Measurements from ENCODE around the gene UBAC2. TPM values are rescaled to one million over a fixed set of nuclear protein-coding genes. Genes with fewer than 3 reads are reported as not detected.

UBAC2 gene
- total and polyA plus RNA-seq, 2 experiments from 2014 or later: 71.2 to 130 TPM

- Histone ChIP-seq H3K27ac (no peak overlapping the region), H3K9me3 (ENCODE audit: low read depth) (no peaks in the 10 kb centered on the region), H3K27me3 (no peaks in the 10 kb centered on the region), H3K4me1 (ENCODE audit: low read depth) (no peaks in the 10 kb centered on the region), H3K36me3 (no peaks in the 10 kb centered on the region), H3K4me3 (no peak overlapping the region)
- TF ChIP-seq, protein P1, sequence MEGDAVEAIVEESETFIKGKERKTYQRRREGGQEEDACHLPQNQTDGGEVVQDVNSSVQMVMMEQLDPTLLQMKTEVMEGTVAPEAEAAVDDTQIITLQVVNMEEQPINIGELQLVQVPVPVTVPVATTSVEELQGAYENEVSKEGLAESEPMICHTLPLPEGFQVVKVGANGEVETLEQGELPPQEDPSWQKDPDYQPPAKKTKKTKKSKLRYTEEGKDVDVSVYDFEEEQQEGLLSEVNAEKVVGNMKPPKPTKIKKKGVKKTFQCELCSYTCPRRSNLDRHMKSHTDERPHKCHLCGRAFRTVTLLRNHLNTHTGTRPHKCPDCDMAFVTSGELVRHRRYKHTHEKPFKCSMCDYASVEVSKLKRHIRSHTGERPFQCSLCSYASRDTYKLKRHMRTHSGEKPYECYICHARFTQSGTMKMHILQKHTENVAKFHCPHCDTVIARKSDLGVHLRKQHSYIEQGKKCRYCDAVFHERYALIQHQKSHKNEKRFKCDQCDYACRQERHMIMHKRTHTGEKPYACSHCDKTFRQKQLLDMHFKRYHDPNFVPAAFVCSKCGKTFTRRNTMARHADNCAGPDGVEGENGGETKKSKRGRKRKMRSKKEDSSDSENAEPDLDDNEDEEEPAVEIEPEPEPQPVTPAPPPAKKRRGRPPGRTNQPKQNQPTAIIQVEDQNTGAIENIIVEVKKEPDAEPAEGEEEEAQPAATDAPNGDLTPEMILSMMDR (IDR thresholded peaks at IDR 0.05; ENCODE audit: low read depth, low read length): no peak
- no peak for DNase-seq (ENCODE audit: low read depth in 1 of 2, low spot score in 1 of 2)
Measured at GRCh38 chr13:99418843-99419140, 218.1 kb downstream of the UBAC2 start.

- TF ChIP-seq, protein P1 (IDR thresholded peaks at IDR 0.05; ENCODE audit: low read depth, low read length): no peak
- H3K27me3 ChIP-seq: no peaks in the 10 kb centered on the region
Measured at GRCh38 chr13:99419591-99420243, 219.1 kb downstream of the UBAC2 start.

GRCh38 chr13:99421271-99421670 is 220.6 kb downstream of the UBAC2 start:
- no peak overlapping the region for H3K27ac ChIP-seq
- no peaks in the 10 kb centered on the region for H3K36me3 ChIP-seq
- no peak for DNase-seq (ENCODE audit: low read depth in 1 of 2, low spot score in 1 of 2)
- no peaks in the 10 kb centered on the region for H3K27me3 ChIP-seq
- H3K4me3 ChIP-seq: no peak overlapping the region
- peaks cover 4% of the 10 kb centered on the region for H3K4me1 ChIP-seq (ENCODE audit: low read depth)
- H3K9me3 ChIP-seq (ENCODE audit: low read depth): no peaks in the 10 kb centered on the region
- TF ChIP-seq, protein P1 (IDR thresholded peaks at IDR 0.05; ENCODE audit: low read depth, low read length): no peak

More at GRCh38 chr13:99419591-99420243, 219.1 kb downstream of the UBAC2 start:
- H3K36me3 ChIP-seq: no peaks in the 10 kb centered on the region
- no peak overlapping the region for H3K27ac ChIP-seq
- H3K4me3 ChIP-seq: no peak overlapping the region
- H3K9me3 ChIP-seq (ENCODE audit: low read depth): no peaks in the 10 kb centered on the region
- DNase-seq (ENCODE audit: low read depth in 1 of 2, low spot score in 1 of 2): no peak
- no peaks in the 10 kb centered on the region for H3K4me1 ChIP-seq (ENCODE audit: low read depth)

- no peaks in the 10 kb centered on the region for H3K36me3 ChIP-seq
- H3K27ac ChIP-seq: no peak overlapping the region
- TF ChIP-seq, protein P1 (IDR thresholded peaks at IDR 0.05; ENCODE audit: low read depth, low read length): no peak
- H3K9me3 ChIP-seq (ENCODE audit: low read depth): no peaks in the 10 kb centered on the region
- H3K27me3 ChIP-seq: no peaks in the 10 kb centered on the region
- H3K4me1 ChIP-seq (ENCODE audit: low read depth): peaks cover 4% of the 10 kb centered on the region
- no peak for DNase-seq (ENCODE audit: low read depth in 1 of 2, low spot score in 1 of 2)
- H3K4me3 ChIP-seq: no peak overlapping the region
Measured at GRCh38 chr13:99421758-99422585, 221.3 kb downstream of the UBAC2 start.

DNA sequence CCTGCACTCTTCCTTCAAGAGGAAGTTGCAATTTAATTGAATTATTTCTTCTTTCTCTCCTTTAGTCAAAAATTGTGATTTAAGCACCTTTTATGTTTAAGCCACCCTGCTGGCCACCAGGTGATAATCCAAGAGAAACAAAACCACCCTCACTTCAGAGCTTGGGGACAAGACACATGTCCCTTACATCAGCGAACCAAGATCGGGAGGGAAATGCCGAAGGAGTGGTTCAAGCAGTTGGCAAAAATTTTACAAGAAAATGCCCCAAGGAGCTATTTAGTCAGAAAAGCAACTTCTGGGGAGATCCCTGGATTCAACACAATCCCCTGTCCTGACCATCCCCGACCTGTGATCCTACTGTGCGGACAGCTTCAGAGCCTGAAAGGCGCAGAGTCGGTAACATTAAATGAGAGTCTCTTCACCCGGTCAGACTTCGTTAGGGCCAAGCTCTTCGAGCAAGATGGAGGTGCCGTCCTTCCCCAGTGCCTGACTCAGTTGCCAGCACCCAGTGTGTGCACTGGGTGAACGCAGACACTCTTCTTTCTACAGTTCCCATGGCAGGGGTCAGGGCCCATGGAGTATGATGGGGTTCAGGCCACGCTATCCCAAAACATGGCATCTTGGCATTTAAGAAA is 222.0 kb downstream of the UBAC2 start:
- H3K27ac ChIP-seq: no peak overlapping the region
- H3K27me3 ChIP-seq: no peaks in the 10 kb centered on the region
- peaks cover 4% of the 10 kb centered on the region for H3K4me1 ChIP-seq (ENCODE audit: low read depth)
- no peaks in the 10 kb centered on the region for H3K9me3 ChIP-seq (ENCODE audit: low read depth)
- no peak for DNase-seq (ENCODE audit: low read depth in 1 of 2, low spot score in 1 of 2)
- no peak overlapping the region for H3K4me3 ChIP-seq
- H3K36me3 ChIP-seq: no peaks in the 10 kb centered on the region
- TF ChIP-seq, protein P1 (IDR thresholded peaks at IDR 0.05; ENCODE audit: low read depth, low read length): no peak
